Measurements from ENCODE around the gene EGR2. TPM values are rescaled to one million over a fixed set of nuclear protein-coding genes. Genes with fewer than 3 reads are reported as not detected.

Gene EGR2
- total RNA-seq, 1 experiment from 2014 or later: 0.92 TPM

- H3K27me3 Mint-ChIP-seq (ENCODE audit: low read depth): peaks cover 40% of the 10 kb centered on the region
- ChIA-PET CTCF (interaction anchor here (1.6 kb wide), 1 partner anchor 200 kb away, joined by 4 read pairs; no protein-coding TSS in a partner anchor), POLR2A (no interaction called here)
- peaks cover 29% of the 10 kb centered on the region for H3K4me1 Mint-ChIP-seq
- no peaks in the 10 kb centered on the region for H3K36me3 Mint-ChIP-seq
- DNase-seq (ENCODE audit: low spot score) (no peak), ATAC-seq (no peak)
- no peak for TF ChIP-seq ZMAT4 (CRISPR knock-in tag; IDR thresholded peaks at IDR 0.05)
- TF ChIP-seq FOXJ3 (CRISPR knock-in tag; IDR thresholded peaks at IDR 0.05; ENCODE audit: borderline replicate concordance): no peak
- no peak for TF ChIP-seq ZNF423 (CRISPR knock-in tag; IDR thresholded peaks at IDR 0.05)
- no peak for TF ChIP-seq MLX (CRISPR knock-in tag; IDR thresholded peaks at IDR 0.05)
- TF ChIP-seq, protein P1, sequence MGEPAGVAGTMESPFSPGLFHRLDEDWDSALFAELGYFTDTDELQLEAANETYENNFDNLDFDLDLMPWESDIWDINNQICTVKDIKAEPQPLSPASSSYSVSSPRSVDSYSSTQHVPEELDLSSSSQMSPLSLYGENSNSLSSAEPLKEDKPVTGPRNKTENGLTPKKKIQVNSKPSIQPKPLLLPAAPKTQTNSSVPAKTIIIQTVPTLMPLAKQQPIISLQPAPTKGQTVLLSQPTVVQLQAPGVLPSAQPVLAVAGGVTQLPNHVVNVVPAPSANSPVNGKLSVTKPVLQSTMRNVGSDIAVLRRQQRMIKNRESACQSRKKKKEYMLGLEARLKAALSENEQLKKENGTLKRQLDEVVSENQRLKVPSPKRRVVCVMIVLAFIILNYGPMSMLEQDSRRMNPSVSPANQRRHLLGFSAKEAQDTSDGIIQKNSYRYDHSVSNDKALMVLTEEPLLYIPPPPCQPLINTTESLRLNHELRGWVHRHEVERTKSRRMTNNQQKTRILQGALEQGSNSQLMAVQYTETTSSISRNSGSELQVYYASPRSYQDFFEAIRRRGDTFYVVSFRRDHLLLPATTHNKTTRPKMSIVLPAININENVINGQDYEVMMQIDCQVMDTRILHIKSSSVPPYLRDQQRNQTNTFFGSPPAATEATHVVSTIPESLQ (CRISPR knock-in tag; IDR thresholded peaks at IDR 0.05): no peak
- no peak for TF ChIP-seq ZNF396 (CRISPR knock-in tag; IDR thresholded peaks at IDR 0.05; ENCODE audit: borderline replicate concordance)
- TF ChIP-seq, protein P2, sequence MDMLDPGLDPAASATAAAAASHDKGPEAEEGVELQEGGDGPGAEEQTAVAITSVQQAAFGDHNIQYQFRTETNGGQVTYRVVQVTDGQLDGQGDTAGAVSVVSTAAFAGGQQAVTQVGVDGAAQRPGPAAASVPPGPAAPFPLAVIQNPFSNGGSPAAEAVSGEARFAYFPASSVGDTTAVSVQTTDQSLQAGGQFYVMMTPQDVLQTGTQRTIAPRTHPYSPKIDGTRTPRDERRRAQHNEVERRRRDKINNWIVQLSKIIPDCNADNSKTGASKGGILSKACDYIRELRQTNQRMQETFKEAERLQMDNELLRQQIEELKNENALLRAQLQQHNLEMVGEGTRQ (CRISPR knock-in tag; IDR thresholded peaks at IDR 0.05): no peak
- TF ChIP-seq NR3C1 (CRISPR knock-in tag; conservative IDR thresholded peaks at IDR 0.05; ENCODE audit: low read depth): no peak
- TF ChIP-seq, protein P3, sequence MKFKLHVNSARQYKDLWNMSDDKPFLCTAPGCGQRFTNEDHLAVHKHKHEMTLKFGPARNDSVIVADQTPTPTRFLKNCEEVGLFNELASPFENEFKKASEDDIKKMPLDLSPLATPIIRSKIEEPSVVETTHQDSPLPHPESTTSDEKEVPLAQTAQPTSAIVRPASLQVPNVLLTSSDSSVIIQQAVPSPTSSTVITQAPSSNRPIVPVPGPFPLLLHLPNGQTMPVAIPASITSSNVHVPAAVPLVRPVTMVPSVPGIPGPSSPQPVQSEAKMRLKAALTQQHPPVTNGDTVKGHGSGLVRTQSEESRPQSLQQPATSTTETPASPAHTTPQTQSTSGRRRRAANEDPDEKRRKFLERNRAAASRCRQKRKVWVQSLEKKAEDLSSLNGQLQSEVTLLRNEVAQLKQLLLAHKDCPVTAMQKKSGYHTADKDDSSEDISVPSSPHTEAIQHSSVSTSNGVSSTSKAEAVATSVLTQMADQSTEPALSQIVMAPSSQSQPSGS (CRISPR knock-in tag; IDR thresholded peaks at IDR 0.05; ENCODE audit: borderline replicate concordance, low read depth): no peak
- TF ChIP-seq, protein P4, sequence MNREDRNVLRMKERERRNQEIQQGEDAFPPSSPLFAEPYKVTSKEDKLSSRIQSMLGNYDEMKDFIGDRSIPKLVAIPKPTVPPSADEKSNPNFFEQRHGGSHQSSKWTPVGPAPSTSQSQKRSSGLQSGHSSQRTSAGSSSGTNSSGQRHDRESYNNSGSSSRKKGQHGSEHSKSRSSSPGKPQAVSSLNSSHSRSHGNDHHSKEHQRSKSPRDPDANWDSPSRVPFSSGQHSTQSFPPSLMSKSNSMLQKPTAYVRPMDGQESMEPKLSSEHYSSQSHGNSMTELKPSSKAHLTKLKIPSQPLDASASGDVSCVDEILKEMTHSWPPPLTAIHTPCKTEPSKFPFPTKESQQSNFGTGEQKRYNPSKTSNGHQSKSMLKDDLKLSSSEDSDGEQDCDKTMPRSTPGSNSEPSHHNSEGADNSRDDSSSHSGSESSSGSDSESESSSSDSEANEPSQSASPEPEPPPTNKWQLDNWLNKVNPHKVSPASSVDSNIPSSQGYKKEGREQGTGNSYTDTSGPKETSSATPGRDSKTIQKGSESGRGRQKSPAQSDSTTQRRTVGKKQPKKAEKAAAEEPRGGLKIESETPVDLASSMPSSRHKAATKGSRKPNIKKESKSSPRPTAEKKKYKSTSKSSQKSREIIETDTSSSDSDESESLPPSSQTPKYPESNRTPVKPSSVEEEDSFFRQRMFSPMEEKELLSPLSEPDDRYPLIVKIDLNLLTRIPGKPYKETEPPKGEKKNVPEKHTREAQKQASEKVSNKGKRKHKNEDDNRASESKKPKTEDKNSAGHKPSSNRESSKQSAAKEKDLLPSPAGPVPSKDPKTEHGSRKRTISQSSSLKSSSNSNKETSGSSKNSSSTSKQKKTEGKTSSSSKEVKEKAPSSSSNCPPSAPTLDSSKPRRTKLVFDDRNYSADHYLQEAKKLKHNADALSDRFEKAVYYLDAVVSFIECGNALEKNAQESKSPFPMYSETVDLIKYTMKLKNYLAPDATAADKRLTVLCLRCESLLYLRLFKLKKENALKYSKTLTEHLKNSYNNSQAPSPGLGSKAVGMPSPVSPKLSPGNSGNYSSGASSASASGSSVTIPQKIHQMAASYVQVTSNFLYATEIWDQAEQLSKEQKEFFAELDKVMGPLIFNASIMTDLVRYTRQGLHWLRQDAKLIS (CRISPR knock-in tag; IDR thresholded peaks at IDR 0.05; ENCODE audit: borderline replicate concordance): no peak
- no peak for TF ChIP-seq ATF1 (CRISPR knock-in tag; IDR thresholded peaks at IDR 0.05)
- TF ChIP-seq, protein P5, sequence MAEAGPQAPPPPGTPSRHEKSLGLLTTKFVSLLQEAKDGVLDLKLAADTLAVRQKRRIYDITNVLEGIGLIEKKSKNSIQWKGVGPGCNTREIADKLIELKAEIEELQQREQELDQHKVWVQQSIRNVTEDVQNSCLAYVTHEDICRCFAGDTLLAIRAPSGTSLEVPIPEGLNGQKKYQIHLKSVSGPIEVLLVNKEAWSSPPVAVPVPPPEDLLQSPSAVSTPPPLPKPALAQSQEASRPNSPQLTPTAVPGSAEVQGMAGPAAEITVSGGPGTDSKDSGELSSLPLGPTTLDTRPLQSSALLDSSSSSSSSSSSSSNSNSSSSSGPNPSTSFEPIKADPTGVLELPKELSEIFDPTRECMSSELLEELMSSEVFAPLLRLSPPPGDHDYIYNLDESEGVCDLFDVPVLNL (CRISPR knock-in tag; IDR thresholded peaks at IDR 0.05; ENCODE audit: borderline replicate concordance, low read depth): no peak
- no peak for TF ChIP-seq JAZF1 (CRISPR knock-in tag; IDR thresholded peaks at IDR 0.05)
- TF ChIP-seq ZNF121 (CRISPR knock-in tag; IDR thresholded peaks at IDR 0.05): no peak
- no peak for TF ChIP-seq NFE2L1 (CRISPR knock-in tag; IDR thresholded peaks at IDR 0.05)
- H3K4me3 Mint-ChIP-seq: no peak overlapping the region
- no peaks in the 10 kb centered on the region for H3K9me3 Mint-ChIP-seq
- H3K27ac Mint-ChIP-seq: no peak overlapping the region
Measured at GRCh38 chr10:62810156-62810902, 5.8 kb downstream of the EGR2 start.
